ENCODE results near the gene UBE2L5. TPM values are rescaled to one million over a fixed set of nuclear protein-coding genes. Genes with fewer than 3 reads are reported as not detected.

Gene UBE2L5
- total RNA-seq, 2 experiments from 2014 or later: not detected

GRCh38 chr13:30406779-30407416 lies 15.4 kb upstream of the UBE2L5 start:
- Mint-ChIP-seq H3K4me3 (no peak overlapping the region), H3K9me3 (ENCODE audit: insufficient read depth) (no peaks in the 10 kb centered on the region), H3K27me3 (ENCODE audit: low read depth) (peaks cover 13% of the 10 kb centered on the region), H3K36me3 (ENCODE audit: low read depth) (no peaks in the 10 kb centered on the region), H3K4me1 (ENCODE audit: low read depth) (peaks cover 23% of the 10 kb centered on the region), H3K27ac (no peak overlapping the region)
- no peak for DNase-seq
- CTCF ChIA-PET: interaction anchor here (0.7 to 4.8 kb wide), 10 partner anchors 11 to 274 kb away, joined by 3 to 26 read pairs (median 4); partner anchors contain the start of gene UBE2L5
- no peak for ATAC-seq
- POLR2A ChIA-PET: interaction anchor here (0.8 to 3.0 kb wide), 3 partner anchors 12 to 32 kb away, joined by 4 to 13 read pairs (median 4); no protein-coding TSS in a partner anchor

GRCh38 chr13:30408319-30409101 lies 13.8 kb upstream of the UBE2L5 start:
- ChIA-PET POLR2A (interaction anchor here (0.8 to 1.3 kb wide), 5 partner anchors 14 to 57 kb away, joined by 3 to 5 read pairs (median 3); partner anchors contain the start of gene HMGB1), CTCF (interaction anchor here (0.6 to 4.8 kb wide), 11 partner anchors 9 to 387 kb away, joined by 3 to 26 read pairs (median 3); no protein-coding TSS in a partner anchor)
- Mint-ChIP-seq H3K27me3 (ENCODE audit: low read depth) (peaks cover 10% of the 10 kb centered on the region), H3K4me1 (ENCODE audit: low read depth) (peaks cover 27% of the 10 kb centered on the region), H3K9me3 (ENCODE audit: insufficient read depth) (no peaks in the 10 kb centered on the region), H3K4me3 (peak overlapping the region; percentile 52), H3K27ac (peak overlapping the region; percentile 55), H3K36me3 (ENCODE audit: low read depth) (no peaks in the 10 kb centered on the region)
- DNase-seq: peak; percentile 93
- ATAC-seq: peak; percentile 97

GRCh38 chr13:30409886-30410704 lies 12.2 kb upstream of the UBE2L5 start:
- H3K4me1 Mint-ChIP-seq (ENCODE audit: low read depth): peaks cover 27% of the 10 kb centered on the region
- peaks cover 5% of the 10 kb centered on the region for H3K27me3 Mint-ChIP-seq (ENCODE audit: low read depth)
- ATAC-seq (no peak), DNase-seq (no peak)
- CTCF ChIA-PET: interaction anchor here (1.0 to 4.8 kb wide), 3 partner anchors 9 to 38 kb away, joined by 3 to 26 read pairs (median 12); no protein-coding TSS in a partner anchor
- POLR2A ChIA-PET: no interaction called here
- H3K36me3 Mint-ChIP-seq (ENCODE audit: low read depth): no peaks in the 10 kb centered on the region
- no peaks in the 10 kb centered on the region for H3K9me3 Mint-ChIP-seq (ENCODE audit: insufficient read depth)
- H3K27ac Mint-ChIP-seq: no peak overlapping the region
- no peak overlapping the region for H3K4me3 Mint-ChIP-seq

GRCh38 chr13:30410705-30411125 lies 11.6 kb upstream of the UBE2L5 start:
- Mint-ChIP-seq H3K27ac (no peak overlapping the region), H3K4me3 (no peak overlapping the region), H3K9me3 (ENCODE audit: insufficient read depth) (no peaks in the 10 kb centered on the region), H3K4me1 (ENCODE audit: low read depth) (peaks cover 28% of the 10 kb centered on the region), H3K27me3 (ENCODE audit: low read depth) (peaks cover 5% of the 10 kb centered on the region), H3K36me3 (ENCODE audit: low read depth) (no peaks in the 10 kb centered on the region)
- ChIA-PET POLR2A (no interaction called here), CTCF (no interaction called here)
- no peak for ATAC-seq
- DNase-seq: no peak

- no peak for ATAC-seq
- no peak for DNase-seq
- POLR2A ChIA-PET: interaction anchor here (0.7 to 0.8 kb wide), 2 partner anchors 8 to 10 kb away, joined by 3 read pairs; partner anchors contain the start of gene UBE2L5
- Mint-ChIP-seq H3K36me3 (ENCODE audit: low read depth) (no peaks in the 10 kb centered on the region), H3K27me3 (ENCODE audit: low read depth) (peaks cover 2% of the 10 kb centered on the region), H3K27ac (no peak overlapping the region), H3K9me3 (ENCODE audit: insufficient read depth) (no peaks in the 10 kb centered on the region), H3K4me3 (no peak overlapping the region), H3K4me1 (ENCODE audit: low read depth) (peaks cover 27% of the 10 kb centered on the region)
- CTCF ChIA-PET: interaction anchor here (0.7 to 1.2 kb wide), 2 partner anchors 40 to 164 kb away, joined by 3 to 4 read pairs; no protein-coding TSS in a partner anchor
Observed at GRCh38 chr13:30412346-30412745, 9.9 kb upstream of the UBE2L5 start.

- POLR2A ChIA-PET: interaction anchor here (0.9 to 1.2 kb wide), 2 partner anchors 39 to 52 kb away, joined by 3 to 5 read pairs; partner anchors contain the start of gene HMGB1
Observed at GRCh38 chr13:30413842-30414241, 8.5 kb upstream of the UBE2L5 start.

GRCh38 chr13:30415430-30416030 lies 6.8 kb upstream of the UBE2L5 start:
- Mint-ChIP-seq H3K4me3 (no peak overlapping the region), H3K4me1 (ENCODE audit: low read depth) (peaks cover 7% of the 10 kb centered on the region), H3K27ac (no peak overlapping the region), H3K36me3 (ENCODE audit: low read depth) (no peaks in the 10 kb centered on the region), H3K27me3 (ENCODE audit: low read depth) (peaks cover 8% of the 10 kb centered on the region), H3K9me3 (ENCODE audit: insufficient read depth) (no peaks in the 10 kb centered on the region)
- ChIA-PET CTCF (interaction anchor here (0.9 to 1.4 kb wide), 3 partner anchors 39 to 283 kb away, joined by 3 to 4 read pairs (median 3); no protein-coding TSS in a partner anchor), POLR2A (no interaction called here)
- ATAC-seq (no peak), DNase-seq (no peak)

More at GRCh38 chr13:30413842-30414241, 8.5 kb upstream of the UBE2L5 start:
- Mint-ChIP-seq H3K27ac (no peak overlapping the region), H3K9me3 (ENCODE audit: insufficient read depth) (no peaks in the 10 kb centered on the region), H3K4me1 (ENCODE audit: low read depth) (peaks cover 17% of the 10 kb centered on the region), H3K27me3 (ENCODE audit: low read depth) (peaks cover 7% of the 10 kb centered on the region), H3K36me3 (ENCODE audit: low read depth) (no peaks in the 10 kb centered on the region), H3K4me3 (no peak overlapping the region)
- ATAC-seq: no peak
- CTCF ChIA-PET: no interaction called here
- DNase-seq: no peak

GRCh38 chr13:30416471-30416870 lies 5.8 kb upstream of the UBE2L5 start:
- POLR2A ChIA-PET: no interaction called here

GRCh38 chr13:30418075-30418716 lies 4.1 kb upstream of the UBE2L5 start:
- Mint-ChIP-seq H3K9me3 (ENCODE audit: insufficient read depth) (no peaks in the 10 kb centered on the region), H3K4me1 (ENCODE audit: low read depth) (peaks cover 16% of the 10 kb centered on the region), H3K27me3 (ENCODE audit: low read depth) (peaks cover 8% of the 10 kb centered on the region), H3K4me3 (no peak overlapping the region), H3K27ac (no peak overlapping the region), H3K36me3 (ENCODE audit: low read depth) (no peaks in the 10 kb centered on the region)
- no peak for ATAC-seq
- no peak for DNase-seq
- ChIA-PET POLR2A (interaction anchor here (0.7 to 0.8 kb wide), 2 partner anchors 30 to 47 kb away, joined by 3 read pairs; no protein-coding TSS in a partner anchor), CTCF (interaction anchor here (0.7 to 4.7 kb wide), 2 partner anchors 11 to 64 kb away, joined by 3 to 26 read pairs; no protein-coding TSS in a partner anchor)

More at GRCh38 chr13:30416471-30416870, 5.8 kb upstream of the UBE2L5 start:
- H3K4me3 Mint-ChIP-seq: no peak overlapping the region
- CTCF ChIA-PET: interaction anchor here (1.2 to 4.7 kb wide), 3 partner anchors 9 to 42 kb away, joined by 3 to 26 read pairs (median 4); no protein-coding TSS in a partner anchor
- no peak overlapping the region for H3K27ac Mint-ChIP-seq
- peaks cover 15% of the 10 kb centered on the region for H3K4me1 Mint-ChIP-seq (ENCODE audit: low read depth)
- ATAC-seq (no peak), DNase-seq (no peak)
- no peaks in the 10 kb centered on the region for H3K9me3 Mint-ChIP-seq (ENCODE audit: insufficient read depth)
- H3K27me3 Mint-ChIP-seq (ENCODE audit: low read depth): peaks cover 8% of the 10 kb centered on the region
- H3K36me3 Mint-ChIP-seq (ENCODE audit: low read depth): no peaks in the 10 kb centered on the region

GRCh38 chr13:30418717-30419459 lies 3.4 kb upstream of the UBE2L5 start:
- no peaks in the 10 kb centered on the region for H3K36me3 Mint-ChIP-seq (ENCODE audit: low read depth)
- CTCF ChIA-PET: interaction anchor here (0.7 to 4.7 kb wide), 3 partner anchors 11 to 64 kb away, joined by 3 to 26 read pairs (median 3); no protein-coding TSS in a partner anchor
- no peak for ATAC-seq
- no peak overlapping the region for H3K4me3 Mint-ChIP-seq
- no peaks in the 10 kb centered on the region for H3K9me3 Mint-ChIP-seq (ENCODE audit: insufficient read depth)
- POLR2A ChIA-PET: interaction anchor here (0.7 to 1.2 kb wide), 4 partner anchors 30 to 47 kb away, joined by 3 read pairs; partner anchors contain the start of gene HMGB1
- H3K4me1 Mint-ChIP-seq (ENCODE audit: low read depth): peaks cover 16% of the 10 kb centered on the region
- no peak overlapping the region for H3K27ac Mint-ChIP-seq
- H3K27me3 Mint-ChIP-seq (ENCODE audit: low read depth): peaks cover 12% of the 10 kb centered on the region
- DNase-seq: no peak

Data from activated CD8-positive, alpha-beta T cell treated with anti-CD3 and anti-CD28 coated beads, Interleukin-2, amount 10 ng/mL, durations not matched to agents 7 days and 5 days (primary cell).